ENCODE data around the gene MYCBP2.

DNA sequence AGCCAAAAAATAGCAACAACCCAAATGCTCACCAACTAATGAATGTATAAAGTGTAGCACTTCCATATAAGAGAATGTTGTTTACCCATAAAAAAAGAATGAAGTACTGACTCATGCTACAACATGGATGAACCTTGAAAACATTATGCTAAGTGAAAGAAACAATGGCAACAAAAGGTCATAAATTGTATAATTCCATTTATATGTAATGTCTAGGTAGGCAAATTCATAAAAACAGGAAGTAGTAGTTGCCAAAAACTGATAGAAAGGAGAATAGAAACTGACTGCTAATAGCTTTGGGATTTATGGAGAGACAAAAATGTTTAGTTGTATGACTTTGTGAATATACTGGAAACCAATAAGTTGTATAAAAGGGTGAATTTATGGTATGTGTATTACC, 21.6 kb downstream of the MYCBP2 start:
- TF ChIP-seq CTCF (IDR thresholded peaks at IDR 0.05), result no peak
- TF ChIP-seq POLR2A (IDR thresholded peaks at IDR 0.05), result no peak
